Measurements from ENCODE around the gene PER3. TPM values are rescaled to one million over a fixed set of nuclear protein-coding genes. Genes with fewer than 3 reads are reported as not detected.

The PER3 gene
- polyA plus RNA-seq, 1 donor (not counting 4 experiments of a cell fraction or from before 2014, with no cell fraction given) = 7.0 TPM

DNA sequence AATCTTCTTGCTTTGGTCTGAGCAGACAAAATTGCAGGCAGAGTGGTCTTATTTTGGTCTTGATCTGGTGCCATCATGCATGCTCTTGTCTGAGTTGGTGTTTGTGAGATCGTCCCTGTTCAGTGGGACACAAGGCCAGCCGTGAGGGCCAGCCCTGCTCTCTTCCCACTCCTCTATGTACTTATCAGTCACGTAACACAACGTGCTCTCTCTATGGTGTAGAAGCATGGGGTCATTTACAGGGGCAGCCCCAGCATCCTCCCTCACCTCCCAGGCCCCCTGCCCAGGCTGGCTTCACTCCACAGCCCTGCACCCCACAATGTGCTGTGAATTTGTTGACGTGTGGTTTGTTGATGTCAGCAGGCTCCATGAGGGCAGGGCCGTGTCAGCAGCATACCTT lies 87.0 kb downstream of the PER3 start:
- H3K79me2 ChIP-seq (ENCODE audit: control insufficient read depth, insufficient read depth, low read length) = no peaks in the 10 kb centered on the region
- TF ChIP-seq, protein P1, sequence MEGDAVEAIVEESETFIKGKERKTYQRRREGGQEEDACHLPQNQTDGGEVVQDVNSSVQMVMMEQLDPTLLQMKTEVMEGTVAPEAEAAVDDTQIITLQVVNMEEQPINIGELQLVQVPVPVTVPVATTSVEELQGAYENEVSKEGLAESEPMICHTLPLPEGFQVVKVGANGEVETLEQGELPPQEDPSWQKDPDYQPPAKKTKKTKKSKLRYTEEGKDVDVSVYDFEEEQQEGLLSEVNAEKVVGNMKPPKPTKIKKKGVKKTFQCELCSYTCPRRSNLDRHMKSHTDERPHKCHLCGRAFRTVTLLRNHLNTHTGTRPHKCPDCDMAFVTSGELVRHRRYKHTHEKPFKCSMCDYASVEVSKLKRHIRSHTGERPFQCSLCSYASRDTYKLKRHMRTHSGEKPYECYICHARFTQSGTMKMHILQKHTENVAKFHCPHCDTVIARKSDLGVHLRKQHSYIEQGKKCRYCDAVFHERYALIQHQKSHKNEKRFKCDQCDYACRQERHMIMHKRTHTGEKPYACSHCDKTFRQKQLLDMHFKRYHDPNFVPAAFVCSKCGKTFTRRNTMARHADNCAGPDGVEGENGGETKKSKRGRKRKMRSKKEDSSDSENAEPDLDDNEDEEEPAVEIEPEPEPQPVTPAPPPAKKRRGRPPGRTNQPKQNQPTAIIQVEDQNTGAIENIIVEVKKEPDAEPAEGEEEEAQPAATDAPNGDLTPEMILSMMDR (optimal IDR thresholded peaks at IDR 0.05 in 1 of 3, IDR thresholded peaks at IDR 0.05 in 1 of 3, conservative IDR thresholded peaks at IDR 0.05 in 1 of 3; ENCODE audit: extremely low read depth in 1 of 3, insufficient read depth in 2 of 3, low read length in 3 of 3) = no peak
- TF ChIP-seq EZH2 (IDR thresholded peaks at IDR 0.05; ENCODE audit: low read length) = no peak
- dilution Hi-C loops (cut with MboI; ENCODE audit: extremely low pct_ligation_motif_present, low sequenced_read_pairs) = no loop called here
- H3K4me1 ChIP-seq (ENCODE audit: control insufficient read depth, extremely low read depth, insufficient read depth, low read length) = no peaks in the 10 kb centered on the region
- no peaks in the 10 kb centered on the region for H3K27me3 ChIP-seq (ENCODE audit: control insufficient read depth, extremely low read depth, insufficient read depth, low read length)
- DNase-seq (ENCODE audit: low read depth, low spot score) (no peak), FAIRE-seq (no peak)
- no peak overlapping the region for H2AFZ ChIP-seq (ENCODE audit: control insufficient read depth, low read length)
- no peaks in the 10 kb centered on the region for H4K20me1 ChIP-seq (ENCODE audit: control insufficient read depth, extremely low read depth, insufficient read depth, low read length)
- no peaks in the 10 kb centered on the region for H3K9me3 ChIP-seq (ENCODE audit: control insufficient read depth, low read depth, low read length)
- no peak overlapping the region for H3K27ac ChIP-seq (ENCODE audit: control insufficient read depth, insufficient read depth, low read length)
- no peak overlapping the region for H3K4me2 ChIP-seq (ENCODE audit: control insufficient read depth, extremely low read depth, insufficient read depth, low read depth, low read length)
- H3K36me3 ChIP-seq (ENCODE audit: control insufficient read depth in 2 of 2, extremely low read depth in 1 of 2, insufficient read depth in 2 of 2, low read length in 2 of 2) = no peaks in the 10 kb centered on the region
- no peak overlapping the region for H3K4me3 ChIP-seq (ENCODE audit: control insufficient read depth in 2 of 3, extremely low read depth in 1 of 3, insufficient read depth in 2 of 3, low read depth in 1 of 3, low read length in 3 of 3)
- no peak overlapping the region for H3K9ac ChIP-seq (ENCODE audit: control insufficient read depth, extremely low read depth, insufficient read depth, low read length)
- H3K9me1 ChIP-seq (ENCODE audit: control insufficient read depth, extremely low read depth, insufficient read depth, low read length) = no peaks in the 10 kb centered on the region

DNA sequence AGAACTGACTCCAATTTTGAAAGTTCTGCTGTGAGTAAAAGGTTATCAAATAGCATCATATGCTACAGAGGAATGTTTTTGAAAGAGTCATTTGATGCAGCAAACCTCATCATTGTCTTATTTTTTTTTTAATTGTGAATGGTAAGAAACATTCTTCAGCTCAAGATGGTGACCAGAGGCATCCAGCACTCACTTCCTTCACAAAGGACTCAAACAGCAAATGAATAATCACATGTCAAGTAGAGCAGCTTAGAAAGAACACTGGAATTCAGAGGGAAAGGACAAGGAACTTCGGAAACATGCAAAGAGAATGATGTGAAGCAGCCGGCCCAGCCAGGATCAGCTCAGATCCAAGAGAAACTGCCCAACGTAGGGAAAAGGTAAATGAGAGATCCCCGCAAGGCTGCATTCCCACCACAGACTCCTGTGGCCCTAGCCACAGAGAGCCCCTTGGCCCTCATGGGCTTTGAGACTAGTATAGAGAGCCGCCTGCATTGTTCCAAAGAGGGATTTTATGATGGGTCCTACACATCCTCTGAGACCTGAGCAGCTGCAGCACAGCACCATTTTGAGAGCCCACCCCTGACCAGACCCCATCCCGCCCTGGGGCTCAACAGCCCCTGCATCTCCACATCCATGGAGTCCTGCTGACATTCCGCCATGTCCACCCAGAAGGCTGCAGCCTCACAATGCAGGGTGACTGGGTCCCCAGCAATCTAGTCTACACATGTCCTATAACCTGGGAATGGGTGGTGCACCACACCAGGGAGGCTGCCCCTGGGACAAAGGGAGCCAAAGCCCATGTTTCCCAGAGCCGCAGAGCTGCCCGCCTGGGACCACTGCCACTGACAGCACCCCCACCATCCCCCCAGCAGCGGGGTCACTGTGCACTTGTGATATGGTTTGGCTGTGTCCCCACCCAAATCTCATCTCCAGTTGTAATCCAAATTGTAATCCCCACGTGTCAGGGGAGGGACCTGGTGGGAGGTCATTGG lies 90.0 kb downstream of the PER3 start:
- no peaks in the 10 kb centered on the region for H3K4me1 ChIP-seq (ENCODE audit: control insufficient read depth, extremely low read depth, insufficient read depth, low read length)
- no peaks in the 10 kb centered on the region for H3K9me3 ChIP-seq (ENCODE audit: control insufficient read depth, low read depth, low read length)
- no peaks in the 10 kb centered on the region for H4K20me1 ChIP-seq (ENCODE audit: control insufficient read depth, extremely low read depth, insufficient read depth, low read length)
- no peak overlapping the region for H3K27ac ChIP-seq (ENCODE audit: control insufficient read depth, insufficient read depth, low read length)
- no peaks in the 10 kb centered on the region for H3K36me3 ChIP-seq (ENCODE audit: control insufficient read depth in 2 of 2, extremely low read depth in 1 of 2, insufficient read depth in 2 of 2, low read length in 2 of 2)
- H3K27me3 ChIP-seq (ENCODE audit: control insufficient read depth, extremely low read depth, insufficient read depth, low read length) = no peaks in the 10 kb centered on the region
- H3K4me2 ChIP-seq (ENCODE audit: control insufficient read depth, extremely low read depth, insufficient read depth, low read depth, low read length) = no peak overlapping the region
- H2AFZ ChIP-seq (ENCODE audit: control insufficient read depth, low read length) = no peak overlapping the region
- no peak overlapping the region for H3K4me3 ChIP-seq (ENCODE audit: control insufficient read depth in 2 of 3, extremely low read depth in 1 of 3, insufficient read depth in 2 of 3, low read depth in 1 of 3, low read length in 3 of 3)
- no peak for TF ChIP-seq EZH2 (IDR thresholded peaks at IDR 0.05; ENCODE audit: low read length)
- TF ChIP-seq, protein P1 (optimal IDR thresholded peaks at IDR 0.05 in 1 of 3, IDR thresholded peaks at IDR 0.05 in 1 of 3, conservative IDR thresholded peaks at IDR 0.05 in 1 of 3; ENCODE audit: extremely low read depth in 1 of 3, insufficient read depth in 2 of 3, low read length in 3 of 3) = no peak
- dilution Hi-C loops (cut with MboI; ENCODE audit: extremely low pct_ligation_motif_present, low sequenced_read_pairs) = no loop called here
- H3K9me1 ChIP-seq (ENCODE audit: control insufficient read depth, extremely low read depth, insufficient read depth, low read length) = no peaks in the 10 kb centered on the region
- no peak overlapping the region for H3K9ac ChIP-seq (ENCODE audit: control insufficient read depth, extremely low read depth, insufficient read depth, low read length)
- no peaks in the 10 kb centered on the region for H3K79me2 ChIP-seq (ENCODE audit: control insufficient read depth, insufficient read depth, low read length)
- DNase-seq (ENCODE audit: low read depth, low spot score) (no peak), FAIRE-seq (no peak)
